HepG2 (cell line): ENCODE measurements around the gene ABCB4. TPM values are rescaled to one million over a fixed set of nuclear protein-coding genes. Genes with fewer than 3 reads are reported as not detected.

ENCODE experiments used
- EHMT2 ChIP-seq: fragments of 200-600 bp; sonication (generic); IDR thresholded peaks from 2 replicates; pipeline ENCODE4 v1.7.0; 2017; ENCODE audit warnings: antibody characterized with exemption, low read depth, low read length, borderline replicate concordance
- ELF3 ChIP-seq: IDR thresholded peaks from 2 replicates; pipeline ENCODE4 v1.6.1; 2016; ENCODE audit warnings: missing genetic modification reagents, missing compliant biosample characterization
- ERF ChIP-seq: IDR thresholded peaks from 2 replicates; pipeline ENCODE4 v1.6.1; 2018; ENCODE audit warnings: missing biosample characterization, missing genetic modification reagents
- FOXK1 ChIP-seq: sonication (generic); formaldehyde crosslinking; IDR thresholded peaks from 2 replicates; pipeline ENCODE4 v1.4.0; 2020; ENCODE audit warnings: low read depth, missing genetic modification reagents, borderline replicate concordance
- FOXP1 ChIP-seq, 2 experiments: fragments of 450-650 bp in 1 of 2; IDR thresholded peaks; 2 replicates each; pipeline ENCODE4 v1.6.1; 2017 to 2018; ENCODE audit warnings: antibody characterized with exemption in 1 of 2
- GFI1 ChIP-seq: sonication (generic); formaldehyde crosslinking; IDR thresholded peaks from 2 replicates; pipeline ENCODE4 v1.5.0; 2020; ENCODE audit warnings: missing genetic modification reagents, mild to moderate bottlenecking, borderline replicate concordance
- HNF4A ChIP-seq: sonication (generic); formaldehyde crosslinking; IDR thresholded peaks from 2 replicates; pipeline ENCODE4 v1.4.0; 2020; ENCODE audit warnings: missing genetic modification reagents
- KLF13 ChIP-seq: sonication (generic); formaldehyde crosslinking; IDR thresholded peaks from 2 replicates; pipeline ENCODE4 v1.4.0; 2020; ENCODE audit warnings: mild to moderate bottlenecking, missing genetic modification reagents
- NFYC ChIP-seq: IDR thresholded peaks from 2 replicates; pipeline ENCODE4 v1.6.1; 2016; ENCODE audit warnings: missing genetic modification reagents, missing compliant biosample characterization
- NR2F6 ChIP-seq, 2 experiments: IDR thresholded peaks; 2 replicates each; pipeline ENCODE4 v1.6.1; 2016; ENCODE audit warnings: antibody characterized with exemption in 1 of 2, mild to moderate bottlenecking in 1 of 2
- POGZ ChIP-seq: sonication (generic); formaldehyde crosslinking; IDR thresholded peaks from 2 replicates; pipeline ENCODE4 v1.4.0; 2020; ENCODE audit warnings: mild to moderate bottlenecking, missing genetic modification reagents
- SAP130 ChIP-seq: IDR thresholded peaks from 2 replicates; pipeline ENCODE4 v1.6.1; 2016; ENCODE audit warnings: low read depth
- SOX13 ChIP-seq, 3 experiments: fragments of 450-650 bp in 1 of 3; sonication (generic) in 1 of 3; formaldehyde crosslinking in 1 of 3; IDR thresholded peaks in 2 of 3; conservative IDR thresholded peaks in 1 of 3; 2 replicates each; pipeline versions ENCODE4 v1.5.0 to v1.6.1; 2016 to 2020; ENCODE audit warnings: antibody characterized with exemption in 1 of 3, mild to moderate bottlenecking in 1 of 3, missing compliant biosample characterization in 1 of 3, missing genetic modification reagents in 1 of 3, moderate library complexity in 1 of 3
- SOX6 ChIP-seq, 2 experiments: fragments of 450-650 bp in 1 of 2; sonication (generic) in 1 of 2; formaldehyde crosslinking in 1 of 2; IDR thresholded peaks; 2 replicates each; pipeline versions ENCODE4 v1.4.0 to v1.6.1; 2017 to 2020; ENCODE audit warnings: antibody characterized with exemption in 1 of 2, mild to moderate bottlenecking in 1 of 2, missing genetic modification reagents in 1 of 2
- TCF7 ChIP-seq: sonication (generic); IDR thresholded peaks from 2 replicates; pipeline ENCODE4 v1.6.1; 2016; ENCODE audit warnings: antibody characterized with exemption, low read depth
- ZBTB21 ChIP-seq: sonication (generic); formaldehyde crosslinking; IDR thresholded peaks from 2 replicates; pipeline ENCODE4 v1.4.0; 2020; ENCODE audit warnings: missing genetic modification reagents
- polyA plus RNA-seq, 8 experiments: library from polyadenylated mRNA; depleted of rRNA in 3 of 8; stranded (reverse) in 7 of 8; unstranded in 1 of 8; fragments of >200 nt; fragmentation: Illumina TruSeq in 4 of 8; extraction: Trizol in 4 of 8; gene quantifications; 2 replicates each; pipeline versions ENCODE4 v1.2.1 to v1.2.3, GENCODE V29; 2011 to 2016; ENCODE audit warnings: low read depth in 4 of 8, missing spikeins in 1 of 8, mixed read lengths in 1 of 8; ENCODE audit not compliant: insufficient read depth in 1 of 8
- total RNA-seq, 5 experiments: library from RNA; depleted of rRNA; stranded (reverse); fragments of >200 nt; fragmentation: Illumina TruSeq; extraction: Trizol; gene quantifications; 2 replicates each; pipeline ENCODE4 v1.2.3, GENCODE V29; 2016; ENCODE audit warnings: low read depth in 1 of 5
- TF ChIP-seq, protein P1 (sequence below): sonication (generic); formaldehyde crosslinking; IDR thresholded peaks from 2 replicates; pipeline ENCODE4 v1.5.1; 2020; ENCODE audit warnings: mild to moderate bottlenecking, missing genetic modification reagents, borderline replicate concordance
- TF ChIP-seq, protein P2 (sequence below): sonication (generic); formaldehyde crosslinking; IDR thresholded peaks from 2 replicates; pipeline ENCODE4 v1.4.0; 2020; ENCODE audit warnings: missing genetic modification reagents; ENCODE audit errors: not compliant biosample characterization
- TF ChIP-seq, protein P3 (sequence below): IDR thresholded peaks from 2 replicates; pipeline ENCODE4 v1.6.1; 2016; ENCODE audit warnings: missing genetic modification reagents, missing compliant biosample characterization
- TF ChIP-seq, protein P4 (sequence below): sonication (generic); formaldehyde crosslinking; IDR thresholded peaks from 2 replicates; pipeline ENCODE4 v1.4.0; 2020; ENCODE audit warnings: missing genetic modification reagents

Gene ABCB4
- total and polyA plus RNA-seq, 2 of the 13 experiments (the other 11 are each of a cell fraction or from before 2014, with no cell fraction given), result 18.0 to 32.4 TPM

DNA sequence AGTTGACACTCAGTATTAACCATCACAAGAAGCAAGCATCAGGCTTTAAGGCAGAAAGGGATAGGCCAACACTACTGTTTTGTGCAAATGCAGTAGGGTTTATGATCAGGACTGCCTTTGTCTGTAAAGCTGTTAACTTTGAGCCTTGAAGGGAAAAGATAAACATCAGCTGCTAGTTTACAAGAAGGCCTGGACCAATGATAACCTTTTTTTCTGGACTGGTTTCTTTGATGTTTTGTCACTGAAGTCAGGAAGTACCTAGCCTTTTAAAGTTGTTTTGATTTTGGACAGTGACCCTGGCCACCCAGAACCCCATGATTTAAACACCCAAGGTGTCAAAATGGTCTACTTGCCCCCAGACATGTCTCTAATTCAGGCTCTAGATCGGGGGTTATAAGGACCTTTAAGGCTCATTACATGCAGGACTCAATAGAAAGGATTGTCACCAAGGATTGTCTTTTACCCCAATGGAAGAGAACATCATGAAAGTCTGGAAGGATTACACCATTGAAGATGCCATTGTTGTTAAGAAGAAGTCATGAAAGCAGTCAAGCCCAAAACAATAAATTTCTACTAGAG is 79.9 kb downstream of the ABCB4 start (continued):
- TF ChIP-seq, protein P1, sequence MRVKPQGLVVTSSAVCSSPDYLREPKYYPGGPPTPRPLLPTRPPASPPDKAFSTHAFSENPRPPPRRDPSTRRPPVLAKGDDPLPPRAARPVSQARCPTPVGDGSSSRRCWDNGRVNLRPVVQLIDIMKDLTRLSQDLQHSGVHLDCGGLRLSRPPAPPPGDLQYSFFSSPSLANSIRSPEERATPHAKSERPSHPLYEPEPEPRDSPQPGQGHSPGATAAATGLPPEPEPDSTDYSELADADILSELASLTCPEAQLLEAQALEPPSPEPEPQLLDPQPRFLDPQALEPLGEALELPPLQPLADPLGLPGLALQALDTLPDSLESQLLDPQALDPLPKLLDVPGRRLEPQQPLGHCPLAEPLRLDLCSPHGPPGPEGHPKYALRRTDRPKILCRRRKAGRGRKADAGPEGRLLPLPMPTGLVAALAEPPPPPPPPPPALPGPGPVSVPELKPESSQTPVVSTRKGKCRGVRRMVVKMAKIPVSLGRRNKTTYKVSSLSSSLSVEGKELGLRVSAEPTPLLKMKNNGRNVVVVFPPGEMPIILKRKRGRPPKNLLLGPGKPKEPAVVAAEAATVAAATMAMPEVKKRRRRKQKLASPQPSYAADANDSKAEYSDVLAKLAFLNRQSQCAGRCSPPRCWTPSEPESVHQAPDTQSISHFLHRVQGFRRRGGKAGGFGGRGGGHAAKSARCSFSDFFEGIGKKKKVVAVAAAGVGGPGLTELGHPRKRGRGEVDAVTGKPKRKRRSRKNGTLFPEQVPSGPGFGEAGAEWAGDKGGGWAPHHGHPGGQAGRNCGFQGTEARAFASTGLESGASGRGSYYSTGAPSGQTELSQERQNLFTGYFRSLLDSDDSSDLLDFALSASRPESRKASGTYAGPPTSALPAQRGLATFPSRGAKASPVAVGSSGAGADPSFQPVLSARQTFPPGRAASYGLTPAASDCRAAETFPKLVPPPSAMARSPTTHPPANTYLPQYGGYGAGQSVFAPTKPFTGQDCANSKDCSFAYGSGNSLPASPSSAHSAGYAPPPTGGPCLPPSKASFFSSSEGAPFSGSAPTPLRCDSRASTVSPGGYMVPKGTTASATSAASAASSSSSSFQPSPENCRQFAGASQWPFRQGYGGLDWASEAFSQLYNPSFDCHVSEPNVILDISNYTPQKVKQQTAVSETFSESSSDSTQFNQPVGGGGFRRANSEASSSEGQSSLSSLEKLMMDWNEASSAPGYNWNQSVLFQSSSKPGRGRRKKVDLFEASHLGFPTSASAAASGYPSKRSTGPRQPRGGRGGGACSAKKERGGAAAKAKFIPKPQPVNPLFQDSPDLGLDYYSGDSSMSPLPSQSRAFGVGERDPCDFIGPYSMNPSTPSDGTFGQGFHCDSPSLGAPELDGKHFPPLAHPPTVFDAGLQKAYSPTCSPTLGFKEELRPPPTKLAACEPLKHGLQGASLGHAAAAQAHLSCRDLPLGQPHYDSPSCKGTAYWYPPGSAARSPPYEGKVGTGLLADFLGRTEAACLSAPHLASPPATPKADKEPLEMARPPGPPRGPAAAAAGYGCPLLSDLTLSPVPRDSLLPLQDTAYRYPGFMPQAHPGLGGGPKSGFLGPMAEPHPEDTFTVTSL (CRISPR knock-in tag), result peak; percentile 68; the same call in 1 of the 2 replicates
- TF ChIP-seq ERF (CRISPR knock-in tag) (0 out of 2 replicates have a peak, but pooled peaks have one; percentile 27), SOX6 (IDR thresholded peaks at IDR 0.05) (no peak), SOX6 (CRISPR knock-in tag; IDR thresholded peaks at IDR 0.05) (peak; percentile 84), SAP130 (peak; percentile 62), NR2F6 (IDR thresholded peaks at IDR 0.05) (peak; percentile 68), NR2F6 (CRISPR knock-in tag; IDR thresholded peaks at IDR 0.05) (peak; percentile 38; the same call in 1 of the 2 replicates), SOX13 (IDR thresholded peaks at IDR 0.05) (0 out of 2 replicates have a peak, but pooled peaks have one; percentile 17), SOX13 (CRISPR knock-in tag; conservative IDR thresholded peaks at IDR 0.05 in 1 of 2, IDR thresholded peaks at IDR 0.05 in 1 of 2) (peak in 1 of 2 experiments; percentile 79; a peak in 2 of 4 replicates), HNF4A (CRISPR knock-in tag) (peak; percentile 26; the same call in 1 of the 2 replicates), GFI1 (CRISPR knock-in tag) (peak; percentile 90), POGZ (CRISPR knock-in tag) (peak; percentile 65), ELF3 (0 out of 2 replicates have a peak, but pooled peaks have one; percentile 39), KLF13 (CRISPR knock-in tag) (no peak), TCF7 (peak; percentile 84), EHMT2 (0 out of 2 replicates have a peak, but pooled peaks have one; percentile 24), FOXP1 (IDR thresholded peaks at IDR 0.05) (no peak), FOXP1 (CRISPR knock-in tag; IDR thresholded peaks at IDR 0.05) (peak; percentile 65; the same call in 1 of the 2 replicates), ZBTB21 (CRISPR knock-in tag) (no peak), NFYC (peak; percentile 41; the same call in 1 of the 2 replicates), FOXK1 (CRISPR knock-in tag) (peak; percentile 68; the same call in 1 of the 2 replicates)
- TF ChIP-seq, protein P2, sequence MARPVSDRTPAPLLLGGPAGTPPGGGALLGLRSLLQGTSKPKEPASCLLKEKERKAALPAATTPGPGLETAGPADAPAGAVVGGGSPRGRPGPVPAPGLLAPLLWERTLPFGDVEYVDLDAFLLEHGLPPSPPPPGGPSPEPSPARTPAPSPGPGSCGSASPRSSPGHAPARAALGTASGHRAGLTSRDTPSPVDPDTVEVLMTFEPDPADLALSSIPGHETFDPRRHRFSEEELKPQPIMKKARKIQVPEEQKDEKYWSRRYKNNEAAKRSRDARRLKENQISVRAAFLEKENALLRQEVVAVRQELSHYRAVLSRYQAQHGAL (CRISPR knock-in tag), result no peak
- TF ChIP-seq, protein P3, sequence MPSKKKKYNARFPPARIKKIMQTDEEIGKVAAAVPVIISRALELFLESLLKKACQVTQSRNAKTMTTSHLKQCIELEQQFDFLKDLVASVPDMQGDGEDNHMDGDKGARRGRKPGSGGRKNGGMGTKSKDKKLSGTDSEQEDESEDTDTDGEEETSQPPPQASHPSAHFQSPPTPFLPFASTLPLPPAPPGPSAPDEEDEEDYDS (CRISPR knock-in tag), result no peak
- TF ChIP-seq, protein P4, sequence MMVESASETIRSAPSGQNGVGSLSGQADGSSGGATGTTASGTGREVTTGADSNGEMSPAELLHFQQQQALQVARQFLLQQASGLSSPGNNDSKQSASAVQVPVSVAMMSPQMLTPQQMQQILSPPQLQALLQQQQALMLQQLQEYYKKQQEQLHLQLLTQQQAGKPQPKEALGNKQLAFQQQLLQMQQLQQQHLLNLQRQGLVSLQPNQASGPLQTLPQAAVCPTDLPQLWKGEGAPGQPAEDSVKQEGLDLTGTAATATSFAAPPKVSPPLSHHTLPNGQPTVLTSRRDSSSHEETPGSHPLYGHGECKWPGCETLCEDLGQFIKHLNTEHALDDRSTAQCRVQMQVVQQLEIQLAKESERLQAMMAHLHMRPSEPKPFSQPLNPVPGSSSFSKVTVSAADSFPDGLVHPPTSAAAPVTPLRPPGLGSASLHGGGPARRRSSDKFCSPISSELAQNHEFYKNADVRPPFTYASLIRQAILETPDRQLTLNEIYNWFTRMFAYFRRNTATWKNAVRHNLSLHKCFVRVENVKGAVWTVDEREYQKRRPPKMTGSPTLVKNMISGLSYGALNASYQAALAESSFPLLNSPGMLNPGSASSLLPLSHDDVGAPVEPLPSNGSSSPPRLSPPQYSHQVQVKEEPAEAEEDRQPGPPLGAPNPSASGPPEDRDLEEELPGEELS, result peak; percentile 60; the same call in 1 of the 2 replicates
